ENCODE results near the gene CROCC2.

The CROCC2 gene

GRCh38 chr2:241003369-241003768, 97.2 kb downstream of the CROCC2 start:
- no peak for DNase-seq

- no peak for DNase-seq
Measured at GRCh38 chr2:241003830-241004564, 97.9 kb downstream of the CROCC2 start.

GRCh38 chr2:241005569-241005968, 99.4 kb downstream of the CROCC2 start:
- DNase-seq: no peak

GRCh38 chr2:241006412-241006811, 100.3 kb downstream of the CROCC2 start:
- no peak for DNase-seq

- DNase-seq: no peak
Measured at GRCh38 chr2:241007111-241007510, 101.0 kb downstream of the CROCC2 start.

GRCh38 chr2:241007880-241008710, 102.0 kb downstream of the CROCC2 start:
- no peak for DNase-seq

GRCh38 chr2:241008711-241009121, 102.6 kb downstream of the CROCC2 start:
- no peak for DNase-seq

GRCh38 chr2:241009191-241009590, 103.1 kb downstream of the CROCC2 start:
- no peak for DNase-seq

GRCh38 chr2:241009601-241010530, 103.7 kb downstream of the CROCC2 start:
- no peak for DNase-seq

GRCh38 chr2:241010531-241011295, 104.6 kb downstream of the CROCC2 start:
- DNase-seq: no peak

- no peak for DNase-seq
Measured at GRCh38 chr2:241011296-241011600, 105.1 kb downstream of the CROCC2 start.

GRCh38 chr2:241011751-241012510, 105.8 kb downstream of the CROCC2 start:
- DNase-seq: no peak

GRCh38 chr2:241014224-241014623, 108.1 kb downstream of the CROCC2 start:
- no peak for DNase-seq

GRCh38 chr2:241014764-241015163, 108.6 kb downstream of the CROCC2 start:
- no peak for DNase-seq

- DNase-seq: no peak
Measured at GRCh38 chr2:241015439-241015838, 109.3 kb downstream of the CROCC2 start.

- no peak for DNase-seq
Measured at GRCh38 chr2:241017228-241017940, 111.2 kb downstream of the CROCC2 start.

- no peak for DNase-seq
Measured at GRCh38 chr2:241018051-241018891, 112.1 kb downstream of the CROCC2 start.

GRCh38 chr2:241019441-241020139, 113.5 kb downstream of the CROCC2 start:
- no peak for DNase-seq

- DNase-seq: no peak
Measured at GRCh38 chr2:241020201-241020600, 114.1 kb downstream of the CROCC2 start.
